A549 (cell line): Measurements from ENCODE around the gene LGALS3BP.

ENCODE experiments used
- BCL3 ChIP-seq: fragments of >200 bp; sonication (Bioruptor Twin); formaldehyde crosslinking; IDR thresholded peaks from 3 replicates; pipeline ENCODE4 v1.6.1; 2016
- CHD2 ChIP-seq: fragments of 150-350 bp; IDR thresholded peaks from 2 replicates; pipeline ENCODE4 v1.6.1; 2014; ENCODE audit warnings: low read length; ENCODE audit not compliant: partially characterized antibody
- CTCF ChIP-seq: fragments of >200 bp; sonication (Bioruptor Twin); formaldehyde crosslinking; IDR thresholded peaks from 3 replicates; pipeline ENCODE4 v1.5.1; 2016
- EP300 ChIP-seq, 2 experiments: fragments of >200 bp; sonication (Bioruptor Twin); formaldehyde crosslinking; IDR thresholded peaks; 2 replicates in 1 of 2; 3 replicates in 1 of 2; pipeline ENCODE4 v1.6.1; 2016 to 2017
- POLR2A ChIP-seq: IDR thresholded peaks from 2 replicates; pipeline ENCODE4 v1.6.1; 2012; ENCODE audit warnings: mild to moderate bottlenecking, low read length
- RFX5 ChIP-seq: fragments of 450-650 bp; IDR thresholded peaks from 2 replicates; pipeline ENCODE4 v1.7.1; 2014; ENCODE audit warnings: antibody characterized with exemption, mild to moderate bottlenecking, moderate library complexity
- SMC3 ChIP-seq: fragments of >200 bp; sonication (Bioruptor Twin); formaldehyde crosslinking; IDR thresholded peaks from 3 replicates; pipeline ENCODE4 v1.6.1; 2018; ENCODE audit warnings: inconsistent platforms
- SREBF2 ChIP-seq: fragments of 450-650 bp; IDR thresholded peaks from 2 replicates; pipeline ENCODE4 v1.6.1; 2014; ENCODE audit warnings: mild to moderate bottlenecking, moderate library complexity
- TF ChIP-seq, protein P1 (sequence below): IDR thresholded peaks from 2 replicates; pipeline ENCODE4 v1.6.1; 2012

DNA sequence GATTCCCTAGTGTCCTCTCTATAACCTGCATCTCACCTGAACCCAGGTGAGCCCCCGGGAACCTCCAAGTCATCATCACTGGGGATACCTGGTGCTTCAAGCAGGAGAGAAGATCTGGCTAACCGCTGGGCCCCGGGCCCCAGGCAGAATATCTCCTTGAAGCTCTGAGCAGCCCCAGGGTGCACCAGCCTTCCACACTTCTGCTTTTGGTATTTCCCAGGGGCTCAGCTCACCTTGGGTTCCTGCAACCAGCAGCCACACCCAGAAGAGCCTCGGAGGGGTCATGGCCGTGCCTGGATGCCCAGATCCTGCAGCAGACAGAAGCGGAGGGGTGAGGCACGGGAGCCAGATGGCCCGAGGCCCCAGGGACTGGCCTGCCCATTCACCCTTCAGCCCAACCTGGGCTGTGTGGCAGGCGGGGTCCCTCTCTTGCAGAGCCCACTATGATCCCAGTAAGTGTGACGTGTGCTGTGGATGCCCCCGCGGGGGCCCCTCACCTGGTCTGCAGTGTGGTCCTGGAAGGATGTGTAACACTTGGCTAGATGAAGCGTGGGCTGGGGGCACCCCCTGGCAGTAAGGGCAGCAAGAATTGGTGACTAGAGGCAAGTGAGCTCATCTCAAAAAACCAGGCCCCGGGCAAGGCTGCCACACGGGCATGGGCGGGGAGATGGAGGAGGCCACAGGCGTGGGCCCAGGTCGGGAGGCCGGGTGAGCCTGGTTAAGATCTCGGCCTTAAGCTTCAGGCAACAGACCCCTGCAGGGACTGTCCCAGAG is 2.6 kb downstream of the LGALS3BP start:
- TF ChIP-seq BCL3 (no peak), POLR2A (no peak), SMC3 (no peak), EP300 (IDR thresholded peaks at IDR 0.05) (no peak), CTCF (no peak), CHD2 (no peak), RFX5 (no peak), SREBF2 (no peak)
- TF ChIP-seq, protein P1, sequence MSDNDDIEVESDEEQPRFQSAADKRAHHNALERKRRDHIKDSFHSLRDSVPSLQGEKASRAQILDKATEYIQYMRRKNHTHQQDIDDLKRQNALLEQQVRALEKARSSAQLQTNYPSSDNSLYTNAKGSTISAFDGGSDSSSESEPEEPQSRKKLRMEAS, result no peak
